ENCODE results near the gene CUX1.
A peak's percentile ranks its signal among the peaks of the same experiment; 100 is the strongest.
"Not testable (repeated sequence)": the region's sequence is repeated elsewhere in the genome, so short reads cannot be mapped to it uniquely, and the experiment has no call there.

The CUX1 gene

DNA sequence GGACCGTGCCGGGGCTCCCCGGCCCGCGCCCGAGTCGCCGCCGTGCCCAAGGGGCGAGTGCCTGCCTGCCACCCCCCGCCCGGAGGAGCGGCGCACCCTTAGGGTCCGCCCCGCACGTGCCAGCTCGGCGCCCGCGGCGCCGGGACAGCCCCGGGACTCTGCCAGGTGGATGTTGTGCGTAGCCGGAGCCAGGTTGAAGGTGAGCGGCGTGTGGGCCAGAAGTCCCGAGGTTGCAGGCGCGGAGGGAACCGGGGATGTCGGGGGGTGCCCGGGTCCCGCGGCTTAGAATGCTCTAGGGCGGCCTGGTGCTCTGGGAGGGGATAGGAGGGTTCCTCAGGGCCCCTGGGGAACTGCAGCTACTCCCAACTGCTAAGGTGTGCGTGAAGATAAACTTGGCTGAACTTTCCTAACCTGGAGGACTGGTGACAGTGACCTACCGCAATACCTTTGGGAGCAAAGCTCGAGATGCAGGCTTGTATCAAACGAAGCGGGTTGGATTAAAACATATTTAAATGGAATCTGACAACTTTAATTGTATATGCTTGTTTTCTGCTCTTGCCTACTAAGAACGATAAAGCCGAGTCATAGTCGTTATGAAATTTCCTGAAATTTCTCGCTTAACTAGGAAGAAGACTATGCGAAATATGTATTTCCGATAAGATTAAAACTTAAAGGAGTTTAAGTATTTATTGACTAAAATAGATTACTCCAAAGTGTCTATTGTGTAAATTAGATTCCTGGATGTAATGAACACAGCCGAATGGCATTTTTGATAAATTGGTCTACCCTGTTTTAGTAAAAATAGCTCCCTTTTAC lies at the start of gene CUX1:
Gene CUX1, plus strand, starts transcription at position 156 of the 816 bp plus-strand sequence. Its CDS starts 14 bp downstream, at position 170.
- DNase-seq: peak in 1 of 2 experiments; percentile 18

GRCh38 chr7:101768280-101768679 lies 49.1 kb upstream of the CUX1 start:
- DNase-seq: no peak

- no peak for DNase-seq
These were observed 47.0 kb upstream of the CUX1 start for GRCh38 chr7:101770466-101770865.

GRCh38 chr7:101772508-101773211 lies 44.8 kb upstream of the CUX1 start:
- no peak for DNase-seq

GRCh38 chr7:101775181-101775580 lies 42.2 kb upstream of the CUX1 start:
- DNase-seq: no peak

GRCh38 chr7:101778026-101778580 lies 39.3 kb upstream of the CUX1 start:
- no peak for DNase-seq

GRCh38 chr7:101779267-101779666 lies 38.2 kb upstream of the CUX1 start:
- no peak for DNase-seq

GRCh38 chr7:101780281-101780680 lies 37.1 kb upstream of the CUX1 start:
- DNase-seq: no peak

GRCh38 chr7:101781439-101781838 lies 36.0 kb upstream of the CUX1 start:
- no peak for DNase-seq

DNA sequence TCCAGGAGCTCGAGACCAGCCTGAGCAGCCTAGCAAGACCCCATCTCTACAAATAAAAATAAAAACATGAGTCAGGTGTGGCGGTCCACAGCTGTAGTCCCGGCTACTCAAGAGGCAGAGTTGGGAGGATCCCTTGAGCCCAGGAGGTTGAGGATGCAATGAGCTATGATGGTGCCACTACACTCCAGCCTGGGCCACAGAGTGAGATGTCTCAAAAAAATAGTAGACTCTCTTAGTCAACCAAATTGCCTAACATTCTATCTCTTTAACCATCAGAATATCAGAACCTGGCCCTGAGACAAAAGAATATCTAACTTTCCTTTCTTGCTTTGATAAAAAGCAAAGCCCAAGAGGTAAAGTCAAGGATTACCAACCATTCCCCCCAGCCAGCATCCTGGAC lies 35.0 kb upstream of the CUX1 start:
- DNase-seq: no peak

GRCh38 chr7:101782896-101783295 lies 34.5 kb upstream of the CUX1 start:
- DNase-seq: no peak

DNA sequence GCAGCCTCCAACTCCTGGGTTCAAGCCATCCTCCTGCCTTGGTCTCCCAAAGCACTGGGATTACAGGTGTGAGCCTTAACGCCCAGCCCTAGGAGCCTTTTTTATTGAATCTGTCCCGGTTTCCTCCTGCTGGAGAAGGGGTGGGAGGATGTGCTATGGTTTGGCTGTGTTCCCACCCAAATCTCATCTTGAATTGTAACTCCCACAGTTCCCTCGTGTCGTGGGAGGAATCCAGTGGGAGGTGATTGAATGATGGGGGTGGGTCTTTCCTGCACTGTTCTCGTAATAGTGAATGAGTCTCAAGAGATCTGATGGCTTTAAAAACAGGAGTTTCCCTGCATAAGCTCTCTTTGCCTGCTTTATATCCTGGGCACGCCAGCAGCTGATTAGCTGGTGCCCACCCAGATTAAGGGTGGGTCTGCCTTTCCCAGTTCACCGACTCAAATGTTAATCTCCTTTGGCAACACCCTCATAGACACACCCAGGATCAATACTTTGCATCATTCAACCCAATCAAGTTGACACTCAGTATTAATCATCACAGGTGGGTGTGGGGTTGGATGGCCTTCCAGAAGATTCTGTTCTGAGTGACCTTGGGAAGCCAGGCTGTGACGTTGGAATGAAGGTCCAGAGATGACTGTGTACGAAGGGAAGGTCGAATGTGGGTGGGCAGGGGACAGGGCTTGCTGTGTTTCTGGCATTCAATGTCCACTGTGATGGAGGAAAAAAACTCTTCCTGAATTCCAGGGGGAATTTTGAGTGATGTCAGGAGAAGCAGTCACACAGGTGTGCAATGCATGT lies 33.8 kb upstream of the CUX1 start:
- no peak for DNase-seq

GRCh38 chr7:101784292-101785127 lies 32.9 kb upstream of the CUX1 start:
- no peak for DNase-seq

DNA sequence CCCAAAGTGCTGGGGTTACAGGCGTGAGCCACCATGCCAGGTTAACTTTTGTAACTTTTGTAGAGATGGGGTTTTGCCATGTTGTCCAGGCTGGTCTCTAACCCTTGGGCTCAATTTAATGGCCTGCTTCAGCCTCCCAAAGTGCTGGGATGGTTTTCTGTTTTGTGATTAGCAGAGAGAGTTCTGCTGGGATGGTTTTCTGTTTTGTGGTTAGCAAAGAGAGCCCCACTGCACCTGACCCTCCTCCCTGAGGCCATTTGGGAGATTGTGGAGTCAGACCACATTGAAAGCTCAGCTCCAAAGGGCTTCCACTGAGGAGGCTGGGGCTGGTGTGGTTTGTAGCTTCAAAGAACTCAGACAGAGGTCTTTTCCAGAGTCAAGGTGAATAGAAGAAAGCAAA lies 29.6 kb upstream of the CUX1 start:
- no peak for DNase-seq

GRCh38 chr7:101788517-101788916 lies 28.9 kb upstream of the CUX1 start:
- DNase-seq: no peak

DNA sequence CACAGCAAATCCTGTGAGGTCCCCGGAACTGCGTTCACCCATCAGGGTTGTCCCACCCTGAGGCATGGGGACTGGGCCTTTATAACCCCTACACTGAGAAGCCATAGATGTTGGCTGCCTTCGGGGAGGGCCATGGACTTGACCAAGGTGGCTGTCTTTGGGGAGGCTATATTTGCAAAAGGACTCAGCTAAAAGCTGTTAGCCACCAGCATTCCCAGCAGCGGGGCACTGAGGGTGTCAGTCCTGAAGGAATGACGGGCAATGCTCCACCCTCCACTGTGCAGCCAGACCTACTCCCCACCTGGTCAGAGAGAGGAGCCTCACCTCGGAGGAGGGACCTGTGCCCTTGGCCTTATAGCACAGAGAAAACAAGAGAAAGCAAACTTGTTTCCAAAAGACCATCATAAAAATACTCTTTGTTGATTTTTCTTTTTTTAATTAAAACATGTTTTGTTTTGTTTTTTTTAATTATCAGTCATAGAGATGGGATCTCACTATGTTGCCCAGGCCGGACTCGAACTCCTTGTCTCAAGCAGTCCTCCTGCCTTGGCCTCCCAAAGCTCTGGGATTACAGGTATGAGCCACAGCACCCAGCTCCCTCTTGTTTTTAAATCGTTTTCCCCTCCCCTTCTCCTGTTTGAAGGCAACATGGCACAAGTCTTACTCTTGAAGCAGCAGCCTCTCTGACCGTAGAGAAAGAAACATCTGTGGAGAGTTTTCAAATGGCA lies 26.7 kb upstream of the CUX1 start:
- no peak for DNase-seq

DNA sequence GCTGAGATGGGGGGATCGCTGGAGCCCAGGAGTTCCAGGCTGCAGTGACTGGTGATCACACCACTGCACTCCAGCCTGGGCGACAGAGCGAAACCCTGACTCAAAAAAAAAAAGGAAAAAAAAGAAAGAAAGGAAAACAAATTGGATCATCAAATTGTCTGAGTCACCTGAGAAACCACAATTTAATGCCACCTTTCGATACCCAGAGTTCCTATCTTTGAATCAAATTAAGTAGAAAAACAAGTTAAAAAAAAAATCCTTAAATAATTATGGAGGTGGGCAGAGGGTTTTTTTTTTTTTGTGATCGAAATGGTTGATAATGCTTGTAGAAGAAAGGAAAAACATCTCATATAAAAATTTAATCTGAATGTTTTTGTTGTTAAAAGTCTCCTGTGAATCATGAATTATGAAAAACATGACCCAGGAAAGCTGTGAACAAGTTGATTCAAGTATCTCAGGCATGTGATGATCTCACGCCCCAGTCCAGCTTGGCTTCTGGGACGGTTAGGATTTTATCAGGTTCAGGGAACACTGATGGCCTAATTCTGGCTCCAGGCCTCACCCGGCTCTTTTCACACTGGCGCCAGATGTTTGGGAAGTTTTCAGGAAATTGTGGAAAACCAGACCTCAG lies 25.3 kb upstream of the CUX1 start:
- no peak for DNase-seq

DNA sequence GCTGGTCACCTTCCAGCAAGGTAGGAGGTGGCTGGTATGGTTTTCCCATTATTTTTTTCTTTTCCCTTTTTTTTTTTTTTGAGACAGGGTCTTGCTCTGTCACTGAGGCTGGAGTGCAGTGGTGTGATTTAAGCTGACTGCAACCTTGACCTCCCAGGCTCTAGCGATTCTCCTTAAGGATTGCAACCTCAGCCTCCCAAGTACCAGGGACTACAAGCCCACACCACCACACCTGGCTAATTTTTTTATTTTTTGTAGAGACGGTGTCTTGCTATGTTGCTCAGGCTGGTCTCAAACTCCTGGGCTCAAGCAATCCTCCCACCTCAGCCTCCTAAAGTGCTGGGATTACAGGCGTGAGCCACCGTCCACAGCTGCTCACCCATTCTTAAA lies 24.7 kb upstream of the CUX1 start:
- DNase-seq: not testable (repeated sequence)

DNA sequence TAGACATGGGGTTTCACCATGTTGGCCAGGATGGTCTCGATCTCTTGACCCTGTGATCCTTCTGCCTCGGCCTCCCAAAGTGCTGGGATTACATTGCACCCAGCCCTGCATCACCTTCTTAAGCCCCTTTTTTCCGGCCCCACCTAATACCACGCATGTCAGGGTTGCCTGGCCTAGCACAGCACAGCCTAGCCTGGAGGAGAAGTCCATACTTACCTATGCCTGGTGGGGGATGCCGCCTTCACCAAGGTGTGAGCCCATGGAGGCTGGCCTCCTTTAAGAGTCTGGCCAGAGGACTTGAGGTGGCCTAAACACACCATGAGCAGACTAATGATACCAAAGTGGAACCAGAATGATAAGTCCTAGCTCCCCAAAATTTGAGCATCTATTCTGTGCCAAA lies 22.0 kb upstream of the CUX1 start:
- DNase-seq: no peak

DNA sequence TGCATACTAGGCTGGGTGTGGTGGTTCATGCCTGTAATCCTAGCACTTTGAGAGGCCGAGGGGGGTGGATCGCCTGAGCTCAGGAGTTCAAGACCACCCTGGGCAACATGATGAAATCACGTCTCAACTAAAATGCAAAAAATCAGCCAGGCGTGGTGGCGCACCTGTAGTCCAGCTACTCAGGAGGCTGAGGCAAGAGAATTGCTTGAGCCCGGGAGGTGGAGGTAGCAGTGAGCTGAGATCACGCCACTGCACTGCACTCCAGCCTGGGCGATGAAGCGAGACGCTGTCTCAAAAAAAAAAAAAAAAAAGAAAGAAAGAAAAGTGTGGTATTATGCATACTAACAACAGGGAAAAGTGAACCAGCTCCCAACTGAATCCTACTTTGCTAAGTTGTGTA lies 19.3 kb upstream of the CUX1 start:
- not testable (repeated sequence) for DNase-seq
